ENCODE data around the gene KCTD7.
"Not testable (repeated sequence)": the region's sequence is repeated elsewhere in the genome, so short reads cannot be mapped to it uniquely, and the experiment has no call there.

The KCTD7 gene

DNA sequence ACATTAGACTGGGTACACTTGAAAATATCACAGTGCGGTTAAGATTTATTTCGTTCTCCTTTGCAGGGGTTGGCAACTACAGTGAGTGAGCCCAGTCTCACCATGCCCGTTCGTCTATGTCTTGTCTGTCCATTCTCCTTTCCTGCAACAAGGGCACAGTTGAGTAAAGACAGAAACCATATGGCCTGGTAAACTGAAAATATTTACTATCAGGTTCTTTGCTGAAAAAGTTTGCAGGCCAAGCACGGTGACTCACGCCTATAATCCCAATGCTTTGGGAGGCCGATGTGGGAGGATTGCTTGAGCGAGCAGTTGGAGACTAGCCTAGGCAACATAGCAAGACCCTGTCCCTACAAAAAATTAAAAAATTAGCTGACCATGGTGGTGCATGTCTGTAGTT lies 11.4 kb upstream of the KCTD7 start:
- no peak for DNase-seq

DNA sequence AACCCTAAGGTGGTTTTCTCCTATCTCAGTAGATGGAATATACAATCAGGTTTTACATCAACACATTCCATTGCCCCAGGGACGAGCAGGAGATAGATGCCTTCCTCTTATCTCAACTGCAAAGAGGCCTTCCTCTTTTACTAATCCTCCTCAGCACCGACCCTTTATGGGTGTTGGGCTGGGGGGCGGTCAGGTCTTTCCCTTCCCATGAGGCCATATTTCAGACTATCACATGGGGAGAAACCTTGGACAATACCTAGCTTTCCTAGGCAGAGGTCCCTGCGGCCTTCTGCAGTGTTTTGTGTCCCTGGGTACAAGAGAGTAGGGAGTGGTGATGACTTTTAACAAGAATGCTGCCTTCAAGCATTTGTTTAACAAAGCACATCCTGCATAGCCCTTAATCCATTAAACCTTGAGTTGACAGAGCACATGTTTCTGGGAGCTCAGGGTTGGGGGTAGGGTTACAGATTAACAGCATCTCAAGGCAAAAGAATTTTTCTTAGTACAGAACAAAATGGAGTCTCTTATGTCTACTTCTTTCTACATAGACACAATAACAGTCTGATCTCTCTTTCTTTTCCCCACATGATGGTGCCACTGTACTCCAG lies 9.2 kb upstream of the KCTD7 start:
- DNase-seq: not testable (repeated sequence)

DNA sequence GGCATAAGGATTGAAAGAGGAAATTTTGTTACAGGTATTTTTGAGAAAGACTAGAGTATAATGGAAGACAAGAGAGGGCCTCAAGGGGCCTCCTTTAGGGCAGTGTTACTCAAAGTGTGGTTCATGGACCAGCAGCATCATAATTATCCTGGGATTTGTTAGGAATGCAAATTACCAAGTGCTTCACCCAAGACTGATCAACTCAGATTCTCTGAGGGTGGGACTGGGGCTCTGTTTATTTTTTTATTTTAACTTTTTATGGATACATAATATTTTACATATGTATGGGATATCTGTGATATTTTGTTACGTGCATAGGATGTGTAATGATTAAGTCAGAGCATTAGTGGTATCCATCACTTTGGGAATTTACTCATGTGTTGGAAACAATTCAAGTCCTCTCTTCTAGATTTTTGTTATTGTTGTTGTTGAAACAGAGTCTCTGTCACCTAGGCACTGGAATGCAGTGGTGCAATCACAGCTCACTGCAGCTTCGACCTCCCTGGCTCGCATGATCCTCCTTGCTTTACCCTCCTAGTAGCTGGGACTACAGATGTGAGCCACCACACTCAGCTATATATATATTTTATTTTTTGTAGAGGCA lies 2.2 kb upstream of the KCTD7 start:
- no peak for DNase-seq

DNA sequence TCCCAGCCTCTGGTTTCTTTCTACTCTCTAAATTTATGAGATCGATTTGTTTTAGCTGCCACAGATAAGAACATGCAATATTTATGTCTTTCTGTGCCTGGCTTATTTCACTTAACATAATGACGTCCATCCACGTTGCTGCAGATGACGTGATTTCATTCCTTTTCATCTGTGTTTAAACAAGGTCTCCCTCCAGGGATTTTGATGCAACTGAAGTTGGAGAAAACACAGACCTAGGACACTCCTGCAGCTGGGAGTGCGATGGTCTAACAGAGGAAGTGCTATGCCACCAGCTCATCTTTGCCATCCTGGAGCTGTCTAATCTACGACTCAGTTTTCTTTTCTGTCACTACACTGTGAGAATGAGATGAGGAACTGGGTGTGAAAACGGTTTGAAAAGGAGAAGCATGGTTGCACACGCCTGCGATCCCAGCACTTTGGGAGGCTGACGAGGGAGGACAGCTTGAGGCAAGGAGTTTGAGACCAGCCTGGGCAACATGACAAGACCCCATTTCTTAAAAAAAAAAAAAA lies 1.5 kb upstream of the KCTD7 start:
- no peak for DNase-seq

DNA sequence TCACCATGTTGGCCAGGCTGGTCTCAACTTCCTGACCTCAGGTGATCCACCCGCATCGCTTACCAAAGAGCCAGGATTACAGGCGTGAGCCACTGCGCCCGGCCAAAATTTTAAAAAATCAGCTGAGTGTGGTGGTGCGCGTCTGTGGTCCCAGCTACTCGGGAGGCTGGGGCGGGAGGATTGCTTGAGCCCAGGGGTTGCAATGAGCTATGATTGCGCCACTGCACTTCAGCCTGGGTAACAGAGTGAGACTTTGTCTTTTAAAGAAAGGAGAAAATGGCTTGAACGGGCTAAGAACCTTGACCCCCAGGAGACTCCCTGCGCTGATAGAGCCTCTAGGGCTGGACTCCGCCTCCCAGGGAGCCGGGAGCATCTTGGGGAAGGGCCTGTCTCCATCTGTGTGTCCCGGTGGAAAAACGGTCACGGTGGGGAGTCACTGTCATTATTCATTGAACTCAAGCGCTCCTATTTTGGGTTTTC lies 760 bp upstream of the KCTD7 start:
- DNase-seq: no peak

DNA sequence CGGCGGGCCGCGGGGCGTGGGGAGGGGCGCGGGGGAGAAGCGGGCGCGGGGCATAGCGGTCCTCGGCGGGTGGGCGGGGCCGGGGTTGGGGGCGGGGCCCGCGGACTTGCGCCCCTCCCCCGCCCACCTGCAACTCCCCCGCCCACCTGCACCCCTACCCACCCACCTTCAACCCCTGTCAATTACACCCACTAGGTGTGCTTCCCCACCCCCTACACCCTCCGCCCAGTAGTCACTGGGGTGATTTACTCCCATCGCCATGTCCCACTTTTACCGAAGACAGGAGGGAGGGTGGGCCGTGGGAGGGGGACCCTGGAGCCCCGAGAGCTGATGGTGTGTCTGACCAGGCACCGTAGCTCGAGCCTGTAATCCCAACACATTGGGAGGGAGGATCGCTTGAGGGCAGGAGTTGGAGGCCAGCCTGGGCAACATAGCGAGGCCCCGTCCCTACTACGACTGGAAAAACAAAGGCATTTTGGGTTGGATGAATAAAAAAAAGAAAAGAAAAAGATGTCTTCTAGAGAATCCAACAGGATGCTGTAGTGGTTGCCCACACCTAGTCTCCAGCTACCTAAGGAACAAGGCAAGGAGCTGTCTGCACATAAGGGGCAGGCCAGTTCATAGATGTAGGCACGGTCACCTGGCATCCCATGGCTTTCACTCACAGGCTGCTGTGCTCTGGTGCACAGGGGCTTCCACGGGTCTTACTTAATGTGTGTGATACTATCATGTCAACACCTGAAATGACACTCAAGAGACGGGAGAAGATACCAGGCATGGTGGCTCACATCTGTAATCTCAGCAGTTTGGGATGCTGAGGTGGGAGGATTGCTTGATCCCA lies 761 bp downstream of the KCTD7 start:
- DNase-seq: peak; percentile 13

DNA sequence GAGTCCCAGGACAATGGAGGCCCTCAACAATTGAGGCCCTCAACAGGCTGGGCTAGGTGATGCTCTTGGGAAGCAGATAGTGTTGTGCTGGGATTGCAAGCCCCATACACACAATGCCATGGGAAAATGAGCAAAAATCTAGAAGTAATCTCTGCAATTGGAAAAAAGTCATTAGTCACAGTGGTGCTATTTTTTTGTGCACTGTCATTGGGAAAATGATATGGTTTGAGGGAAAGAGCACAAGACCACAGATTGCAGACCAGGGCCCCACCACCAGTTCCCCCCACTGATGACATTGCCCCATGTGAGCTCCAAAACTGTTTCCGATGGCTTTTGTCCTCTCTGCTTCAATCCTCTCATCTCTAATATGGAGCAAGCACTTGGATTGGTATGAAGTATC lies 1.9 kb downstream of the KCTD7 start:
- no peak for DNase-seq

DNA sequence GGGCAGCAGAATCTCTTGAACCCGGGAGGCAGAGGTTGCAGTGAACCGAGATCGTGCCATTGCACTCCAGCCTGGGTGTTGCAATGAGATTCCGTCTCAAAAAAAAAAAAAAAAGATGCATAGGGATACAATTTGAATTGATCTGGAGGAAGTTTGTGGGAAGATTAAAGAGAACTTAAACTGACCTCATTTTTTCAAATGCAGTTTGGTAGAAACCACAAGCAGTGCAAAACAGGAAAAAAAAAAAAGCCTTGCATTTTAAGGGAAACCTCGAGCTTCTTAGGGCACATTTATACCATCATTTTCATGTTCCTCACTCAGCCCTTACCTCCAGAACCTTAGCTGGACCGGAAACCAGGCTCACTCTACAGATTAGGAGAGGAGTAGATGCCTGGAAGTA lies 2.8 kb downstream of the KCTD7 start:
- DNase-seq: no peak

DNA sequence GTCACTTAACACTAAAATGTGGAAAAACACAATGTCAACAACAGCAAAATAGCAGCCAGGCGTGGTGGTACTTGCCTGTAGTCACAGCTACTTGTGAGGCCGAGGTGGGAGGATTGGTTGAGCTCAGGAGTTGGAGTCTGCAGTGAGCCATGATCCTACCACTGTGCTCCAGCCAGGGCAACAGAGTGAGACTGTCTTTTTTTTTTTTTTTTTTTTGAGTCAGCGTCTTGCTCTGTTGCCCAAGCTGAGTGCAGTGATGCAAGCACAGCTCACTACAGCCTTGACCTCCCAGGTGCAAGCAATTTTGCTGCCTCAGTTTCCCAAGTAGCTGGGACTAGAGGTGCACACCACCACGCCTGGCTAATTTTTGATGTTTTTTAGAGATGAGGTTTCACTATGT lies 6.1 kb downstream of the KCTD7 start:
- no peak for DNase-seq

DNA sequence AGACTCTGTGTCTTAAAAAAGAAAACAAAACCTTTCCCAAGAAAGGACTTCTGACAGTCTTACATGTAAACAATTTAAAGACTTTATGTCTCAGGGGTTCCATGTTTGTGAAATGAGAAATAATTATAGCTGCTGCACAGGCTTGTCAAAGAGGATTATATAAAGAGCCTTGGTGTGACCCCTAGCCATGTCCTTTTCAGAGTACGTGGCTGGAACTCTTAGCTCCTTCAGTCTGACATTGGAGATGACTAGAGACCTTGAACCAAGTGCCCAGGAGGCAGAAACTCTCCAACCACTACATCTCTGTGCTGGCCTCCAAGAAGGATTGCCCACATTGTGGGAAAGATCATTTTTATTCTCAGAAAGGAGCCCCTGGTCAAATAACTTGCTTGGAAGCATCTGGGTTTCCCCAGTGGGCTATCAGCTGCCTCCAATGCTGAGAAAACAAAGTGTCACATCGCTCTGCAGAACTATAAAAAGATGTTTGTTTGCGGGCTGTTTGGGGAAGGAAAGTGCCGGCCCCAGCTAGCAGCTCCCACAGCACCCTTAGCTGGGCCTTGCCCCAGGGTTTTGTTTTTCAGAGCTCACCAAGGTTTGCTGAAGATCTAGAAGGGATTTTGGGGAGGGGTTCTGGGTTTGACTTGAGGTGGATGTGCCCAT lies 6.8 kb downstream of the KCTD7 start:
- not testable (repeated sequence) for DNase-seq

DNA sequence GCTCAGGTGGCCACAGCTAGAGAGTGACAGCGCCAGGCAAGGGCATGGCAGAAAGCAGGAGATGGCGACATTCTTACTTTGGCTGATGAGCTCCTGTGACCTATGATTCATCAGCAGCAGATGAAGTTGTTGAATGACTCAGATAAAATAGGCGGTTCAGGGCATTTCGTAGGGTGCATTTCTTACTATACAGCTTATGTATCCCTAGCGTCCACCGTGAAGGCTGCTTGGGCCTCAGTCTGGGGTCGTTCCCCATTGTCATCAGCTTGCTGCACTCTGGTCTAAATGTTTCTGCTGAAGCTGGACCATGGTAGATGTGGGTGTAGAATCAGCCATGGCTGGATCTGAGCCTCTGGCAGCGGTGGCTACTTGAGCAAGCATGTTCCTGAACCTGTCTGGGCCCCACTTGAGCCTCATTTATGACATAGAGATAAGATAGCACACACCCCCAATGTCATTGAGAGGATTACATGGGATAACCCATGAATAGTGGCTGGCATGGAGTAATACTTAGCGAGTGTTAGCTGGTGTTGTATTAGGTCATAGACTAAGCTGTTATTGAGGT lies 7.4 kb downstream of the KCTD7 start:
- DNase-seq: not testable (repeated sequence)

DNA sequence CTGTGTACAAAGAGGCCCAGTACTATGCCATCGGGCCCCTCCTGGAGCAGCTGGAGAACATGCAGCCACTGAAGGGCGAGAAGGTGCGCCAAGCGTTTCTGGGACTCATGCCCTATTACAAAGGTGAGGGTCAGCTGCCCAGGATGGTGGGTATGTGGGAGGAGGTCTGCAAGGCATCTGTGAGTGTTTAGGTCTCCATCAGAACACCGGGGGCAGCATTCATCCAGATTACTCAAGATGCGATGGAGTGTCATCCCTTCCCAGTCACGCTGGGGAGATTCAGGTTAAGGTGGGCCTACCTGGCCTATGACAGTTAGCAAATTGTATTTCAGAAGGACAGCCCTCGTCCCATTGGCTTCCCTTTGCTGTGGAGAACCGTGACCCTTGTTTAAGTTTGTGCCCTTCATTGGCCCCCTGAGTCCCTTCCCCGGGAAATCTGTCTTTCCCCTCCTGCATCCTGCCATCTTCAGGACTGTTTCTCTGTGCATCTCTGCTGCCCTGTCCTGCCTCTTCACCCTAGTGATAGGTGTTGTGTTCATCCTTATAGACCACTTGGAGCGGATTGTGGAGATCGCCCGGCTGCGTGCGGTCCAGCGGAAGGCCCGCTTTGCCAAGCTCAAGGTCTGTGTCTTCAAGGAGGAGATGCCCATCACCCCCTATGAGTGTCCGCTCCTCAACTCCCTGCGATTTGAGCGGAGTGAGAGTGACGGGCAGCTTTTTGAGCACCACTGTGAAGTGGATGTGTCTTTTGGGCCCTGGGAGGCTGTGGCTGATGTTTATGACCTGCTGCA lies 9.8 kb downstream of the KCTD7 start:
- no peak for DNase-seq

DNA sequence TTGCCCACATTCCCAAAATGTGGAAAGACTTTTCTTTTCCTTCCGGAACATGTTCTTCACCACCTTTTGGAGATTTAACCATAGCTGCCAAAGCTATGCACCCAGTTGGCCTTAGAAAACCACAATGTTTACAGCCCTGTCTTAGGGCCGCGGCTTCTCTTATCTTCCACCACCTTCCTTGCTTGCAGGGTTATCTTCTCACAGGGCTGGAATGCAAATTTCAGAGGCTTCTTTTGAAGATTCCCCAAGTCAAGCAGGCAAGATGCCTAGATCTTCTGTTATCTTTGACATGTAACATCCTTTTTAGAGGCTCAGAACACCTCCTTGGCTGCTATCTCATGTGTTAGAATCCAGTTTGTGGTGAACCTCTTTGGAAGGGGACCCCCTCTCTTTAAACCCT lies 11.1 kb downstream of the KCTD7 start:
- DNase-seq: no peak

DNA sequence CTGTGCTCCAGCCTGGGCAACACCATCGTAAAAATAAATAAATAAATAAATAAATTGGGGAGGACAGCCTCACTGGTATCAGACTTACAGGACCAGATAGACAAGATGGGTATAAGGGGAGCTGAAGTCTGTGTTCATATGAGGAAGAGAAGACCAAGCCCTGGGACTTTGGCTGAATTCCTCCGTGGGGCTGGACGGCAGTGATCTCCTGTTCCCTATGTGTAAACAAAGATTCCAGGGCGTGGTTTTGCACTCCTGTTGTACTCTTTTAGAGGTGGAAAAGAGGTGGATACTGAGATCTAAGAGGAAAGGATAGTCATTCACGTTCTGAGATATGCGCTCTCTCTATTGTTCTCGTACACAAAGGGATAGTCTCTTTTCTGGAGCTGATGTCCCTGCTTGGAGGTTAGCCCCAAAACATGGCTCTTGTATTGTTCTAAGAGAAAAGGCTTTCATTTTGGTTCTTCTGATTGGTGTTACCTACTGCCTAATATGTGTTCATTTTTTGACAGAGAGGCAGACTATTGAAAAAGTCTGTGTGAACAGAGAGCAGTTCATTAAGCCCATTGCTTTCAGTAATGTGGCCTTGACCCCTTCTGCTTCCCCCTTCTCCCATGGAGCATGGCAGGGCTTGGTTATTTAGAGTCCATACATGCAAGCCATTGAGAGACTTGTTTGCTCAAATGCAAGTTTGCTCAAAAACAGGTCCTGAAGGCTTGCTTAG lies 12.3 kb downstream of the KCTD7 start:
- no peak for DNase-seq

DNA sequence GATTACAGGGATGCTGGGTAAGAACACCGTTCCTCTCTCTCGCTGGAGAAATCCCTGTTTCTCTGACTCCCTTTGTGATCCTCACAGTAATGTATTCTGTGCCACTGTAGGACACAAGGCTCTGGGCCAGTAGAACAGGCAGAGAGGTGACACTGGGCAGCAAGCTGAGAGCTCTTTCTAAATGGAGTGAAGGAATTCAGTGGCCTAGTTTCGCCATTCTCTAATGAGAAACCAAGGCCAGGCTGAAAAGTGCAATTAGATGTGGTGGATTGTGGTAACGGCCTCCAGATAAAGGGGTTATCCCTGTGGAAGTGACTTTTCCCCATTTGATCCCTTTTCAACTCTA lies 12.8 kb downstream of the KCTD7 start:
- no peak for DNase-seq

DNA sequence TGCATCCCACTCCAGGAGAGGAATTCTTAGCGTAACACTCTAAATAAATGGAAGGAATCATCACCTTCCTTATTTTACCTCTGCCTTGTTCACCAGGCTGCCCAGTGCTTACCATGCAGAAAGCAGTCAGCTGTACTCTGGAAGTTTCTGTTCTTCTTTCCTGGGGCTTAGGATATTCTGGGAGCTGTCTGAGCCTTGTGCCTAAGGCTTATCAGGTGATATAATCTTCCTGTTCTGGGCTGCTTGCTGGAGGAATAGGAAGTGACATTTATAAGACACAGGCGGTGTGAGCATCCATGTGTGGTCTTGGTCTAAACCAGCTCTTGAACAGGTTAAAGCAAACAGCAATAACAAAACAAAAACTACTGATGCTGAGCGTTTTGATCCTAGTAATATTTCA lies 13.5 kb downstream of the KCTD7 start:
- DNase-seq: no peak

DNA sequence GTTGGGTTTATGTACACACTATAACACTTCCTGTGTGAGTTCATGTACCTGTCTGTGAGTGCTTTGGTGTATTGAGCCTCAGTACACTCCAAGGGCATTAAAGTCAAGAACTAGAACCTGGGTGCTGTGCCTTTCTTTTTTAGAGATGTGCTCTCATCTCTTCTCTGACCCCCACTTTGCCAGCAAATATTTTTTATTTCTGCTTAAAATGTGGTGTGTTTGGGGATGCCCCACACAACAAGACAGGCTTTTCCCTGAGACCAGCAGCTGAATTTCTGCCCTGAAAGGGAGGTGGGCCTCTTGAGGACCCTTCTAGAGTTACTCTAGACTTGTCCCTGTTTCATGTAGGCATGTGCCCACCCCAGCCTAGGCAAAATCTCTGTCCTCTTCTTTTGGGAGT lies 14.3 kb downstream of the KCTD7 start:
- DNase-seq: no peak

DNA sequence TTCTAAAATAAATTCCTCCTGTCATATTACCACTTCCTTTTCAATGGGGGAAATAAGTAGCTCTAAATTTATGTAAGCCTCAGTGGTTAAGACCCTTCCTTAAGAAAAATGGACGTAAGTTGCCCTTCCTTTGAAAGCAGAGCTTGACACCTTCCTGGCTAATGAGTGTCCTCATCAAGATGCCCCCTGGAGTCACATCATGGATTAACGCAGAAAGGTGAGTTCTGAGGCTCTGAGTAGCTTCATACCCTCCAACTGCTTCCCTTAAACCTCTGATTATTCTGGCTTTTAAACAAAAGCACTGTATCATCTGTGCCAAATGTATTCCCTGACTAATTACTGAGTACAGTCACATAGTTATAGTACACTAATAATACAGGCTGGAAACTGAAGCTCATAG lies 14.7 kb downstream of the KCTD7 start:
- no peak for DNase-seq

DNA sequence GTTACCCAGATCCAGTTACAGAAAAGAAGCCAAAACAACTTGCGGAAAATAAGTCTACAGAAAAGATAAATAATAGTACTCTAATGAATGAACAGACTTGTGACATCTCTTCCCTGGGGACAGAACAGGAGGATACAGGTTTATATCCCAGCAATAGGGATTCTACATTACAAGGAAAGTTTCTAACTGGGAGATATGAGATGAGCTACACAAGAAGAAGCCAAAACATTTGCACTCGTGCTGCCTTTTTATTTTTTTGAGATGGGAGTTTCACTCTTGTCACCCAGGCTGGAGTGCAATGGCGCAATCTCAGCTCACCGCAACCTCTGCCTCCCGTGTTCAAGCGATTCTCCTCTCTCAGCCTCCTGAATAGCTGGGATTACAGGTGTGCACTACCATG lies 22.3 kb downstream of the KCTD7 start:
- not testable (repeated sequence) for DNase-seq

DNA sequence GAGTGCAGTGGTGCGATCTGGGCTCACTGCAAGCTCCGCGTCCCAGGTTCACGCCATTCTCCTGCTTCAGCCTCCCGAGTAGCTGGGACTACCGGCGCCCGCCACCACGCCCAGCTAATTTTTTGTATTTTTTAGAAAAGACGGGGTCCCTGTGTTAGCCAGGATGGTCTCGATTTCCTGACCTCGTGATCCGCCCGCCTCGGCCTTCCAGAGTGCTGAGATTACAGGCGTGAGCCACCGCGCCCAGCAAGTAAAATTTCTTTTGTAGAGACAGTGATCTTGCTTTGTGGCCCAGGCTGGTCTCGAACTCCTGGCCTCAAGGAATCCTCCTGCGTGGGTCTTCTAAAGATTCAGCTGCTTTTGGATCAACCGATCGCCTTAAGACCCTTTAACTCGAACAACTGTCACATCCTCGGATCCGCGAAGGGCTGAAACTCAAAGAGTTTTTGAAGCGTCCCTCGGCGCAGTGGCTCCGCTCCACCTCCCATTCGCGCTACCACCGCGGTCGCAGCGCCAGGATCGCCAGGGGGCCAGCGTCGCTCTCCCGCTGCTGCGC lies 25.1 kb downstream of the KCTD7 start:
- not testable (repeated sequence) for DNase-seq
